ENCODE measurements around the gene CRYL1.

DNA sequence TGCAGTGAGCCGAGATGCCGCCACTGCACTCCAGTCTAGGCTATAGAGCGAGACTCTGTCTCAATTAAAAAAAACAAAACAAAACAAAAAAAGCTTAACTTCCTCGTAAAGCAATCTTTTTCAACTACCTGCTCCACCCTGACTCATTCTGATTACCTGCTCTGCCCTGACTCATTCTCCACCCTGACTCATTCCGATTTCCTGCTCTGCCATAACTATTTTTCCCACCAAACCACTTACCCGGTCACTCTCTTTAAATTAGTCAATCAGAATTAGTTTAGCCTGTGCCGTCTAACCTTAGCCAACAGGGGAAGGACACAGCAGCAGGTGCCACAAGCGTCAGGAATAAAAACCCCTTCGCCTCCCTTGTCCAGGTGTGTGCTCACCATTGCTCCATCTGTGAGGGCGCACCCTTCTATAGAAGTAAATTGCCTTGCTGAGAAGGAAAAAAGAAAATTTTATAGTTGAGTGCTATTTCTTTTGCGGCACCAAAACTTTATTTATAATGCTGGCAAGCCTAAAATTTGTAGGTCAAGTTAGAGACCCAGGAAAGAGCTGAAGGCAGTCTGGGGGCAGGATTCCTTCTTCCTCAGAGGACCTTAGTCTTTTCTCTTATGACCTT is 39.6 kb upstream of the CRYL1 start:
- no peak for TF ChIP-seq POLR2A (IDR thresholded peaks at IDR 0.05; ENCODE audit: low read depth, low read length)
- TF ChIP-seq POLR2AphosphoS5 (IDR thresholded peaks at IDR 0.05; ENCODE audit: low read depth, low read length): no peak
- TF ChIP-seq TAF1 (IDR thresholded peaks at IDR 0.05; ENCODE audit: low read depth, low read length): no peak
